HEK293 (cell line): Measurements from ENCODE around the gene RITA1.
A peak's percentile ranks its signal among the peaks of the same experiment; 100 is the strongest.

Source experiments
- GLI2 ChIP-seq: fragments of 450-650 bp; formaldehyde crosslinking; IDR thresholded peaks from 2 replicates; pipeline ENCODE4; 2017; ENCODE audit warnings: missing biosample characterization, missing genetic modification characterization, low read depth, borderline replicate concordance
- GLI4 ChIP-seq: fragments of 450-650 bp; formaldehyde crosslinking; IDR thresholded peaks from 2 replicates; pipeline ENCODE4 v1.5.1; 2016; ENCODE audit warnings: missing biosample characterization, missing genetic modification characterization
- HIC1 ChIP-seq: fragments of 450-650 bp; formaldehyde crosslinking; IDR thresholded peaks from 2 replicates; pipeline ENCODE4 v1.5.1; 2016; ENCODE audit warnings: missing biosample characterization, missing genetic modification characterization
- KLF10 ChIP-seq: fragments of 450-650 bp; IDR thresholded peaks from 2 replicates; pipeline ENCODE4 v1.5.1; 2018; ENCODE audit warnings: missing biosample characterization, mild to moderate bottlenecking, missing genetic modification characterization
- MZF1 ChIP-seq: fragments of 450-650 bp; formaldehyde crosslinking; IDR thresholded peaks from 2 replicates; pipeline ENCODE4 v1.5.1; 2017; ENCODE audit warnings: missing biosample characterization, missing genetic modification characterization, borderline replicate concordance
- REPIN1 ChIP-seq: fragments of 450-650 bp; formaldehyde crosslinking; IDR thresholded peaks from 2 replicates; pipeline ENCODE4 v1.5.1; 2017; ENCODE audit warnings: missing biosample characterization, missing genetic modification characterization, low read depth
- SP7 ChIP-seq: fragments of 450-650 bp; formaldehyde crosslinking; IDR thresholded peaks from 2 replicates; pipeline ENCODE4 v1.5.1; 2016; ENCODE audit warnings: missing biosample characterization, missing genetic modification characterization
- YY1 ChIP-seq: fragments of 450-650 bp; formaldehyde crosslinking; IDR thresholded peaks from 2 replicates; pipeline ENCODE4 v1.5.1; 2018; ENCODE audit warnings: missing biosample characterization, missing genetic modification characterization
- ZBTB17 ChIP-seq: fragments of 450-650 bp; formaldehyde crosslinking; IDR thresholded peaks from 2 replicates; pipeline ENCODE4 v1.5.1; 2016; ENCODE audit warnings: missing biosample characterization, missing genetic modification characterization
- ZBTB49 ChIP-seq: fragments of 450-650 bp; formaldehyde crosslinking; IDR thresholded peaks from 2 replicates; pipeline ENCODE4 v1.5.1; 2016; ENCODE audit warnings: missing biosample characterization, missing genetic modification characterization, low read depth
- ZBTB7A ChIP-seq: fragments of 450-650 bp; formaldehyde crosslinking; IDR thresholded peaks from 2 replicates; pipeline ENCODE4 v1.5.1; 2016; ENCODE audit warnings: low read depth, missing biosample characterization, missing genetic modification characterization
- ZNF10 ChIP-seq: fragments of 450-650 bp; formaldehyde crosslinking; IDR thresholded peaks from 2 replicates; pipeline ENCODE4 v1.5.1; 2017; ENCODE audit warnings: missing biosample characterization, missing genetic modification characterization
- ZNF121 ChIP-seq: fragments of 450-650 bp; formaldehyde crosslinking; IDR thresholded peaks from 2 replicates; pipeline ENCODE4 v1.5.1; 2016; ENCODE audit warnings: missing biosample characterization, missing genetic modification characterization
- ZNF133 ChIP-seq: fragments of 450-650 bp; formaldehyde crosslinking; IDR thresholded peaks from 2 replicates; pipeline ENCODE4 v1.5.1; 2016; ENCODE audit warnings: missing biosample characterization, missing genetic modification characterization
- ZNF138 ChIP-seq: fragments of 450-650 bp; formaldehyde crosslinking; IDR thresholded peaks from 2 replicates; pipeline ENCODE4 v1.5.1; 2016; ENCODE audit warnings: missing biosample characterization, missing genetic modification characterization, borderline replicate concordance
- ZNF146 ChIP-seq: fragments of 450-650 bp; formaldehyde crosslinking; IDR thresholded peaks from 2 replicates; pipeline ENCODE4 v1.5.1; 2016; ENCODE audit warnings: missing biosample characterization, missing genetic modification characterization
- ZNF221 ChIP-seq: fragments of 450-650 bp; formaldehyde crosslinking; IDR thresholded peaks from 2 replicates; pipeline ENCODE4 v1.5.1; 2017; ENCODE audit warnings: missing biosample characterization, missing genetic modification characterization, borderline replicate concordance
- ZNF239 ChIP-seq: fragments of 450-650 bp; formaldehyde crosslinking; IDR thresholded peaks from 2 replicates; pipeline ENCODE4 v1.5.1; 2016; ENCODE audit warnings: missing biosample characterization, missing genetic modification characterization
- ZNF280C ChIP-seq: fragments of 450-650 bp; formaldehyde crosslinking; IDR thresholded peaks from 2 replicates; pipeline ENCODE4 v1.5.1; 2016; ENCODE audit warnings: missing biosample characterization, missing genetic modification characterization
- ZNF324 ChIP-seq: fragments of 450-650 bp; formaldehyde crosslinking; IDR thresholded peaks from 2 replicates; pipeline ENCODE4 v1.5.1; 2016; ENCODE audit warnings: missing biosample characterization, missing genetic modification characterization
- ZNF529 ChIP-seq: fragments of 450-650 bp; formaldehyde crosslinking; IDR thresholded peaks from 2 replicates; pipeline ENCODE4 v1.5.1; 2017; ENCODE audit warnings: missing genetic modification characterization, missing biosample characterization; ENCODE audit not compliant: insufficient replicate concordance
- ZNF560 ChIP-seq: fragments of 450-650 bp; formaldehyde crosslinking; IDR thresholded peaks from 2 replicates; pipeline ENCODE4 v1.5.1; 2017; ENCODE audit warnings: missing biosample characterization, missing genetic modification characterization, borderline replicate concordance
- ZNF561 ChIP-seq: fragments of 450-650 bp; IDR thresholded peaks from 2 replicates; pipeline ENCODE4 v1.5.1; 2018; ENCODE audit warnings: missing biosample characterization, missing genetic modification characterization, borderline replicate concordance
- ZNF670 ChIP-seq: fragments of 450-650 bp; formaldehyde crosslinking; IDR thresholded peaks from 2 replicates; pipeline ENCODE4 v1.5.1; 2016; ENCODE audit warnings: missing biosample characterization, missing genetic modification characterization, low read depth
- ZNF76 ChIP-seq: fragments of 450-650 bp; formaldehyde crosslinking; IDR thresholded peaks from 2 replicates; pipeline ENCODE4; 2016; ENCODE audit warnings: low read depth, missing biosample characterization, missing genetic modification characterization, borderline replicate concordance
- ZSCAN5A ChIP-seq: fragments of 450-650 bp; formaldehyde crosslinking; IDR thresholded peaks from 2 replicates; pipeline ENCODE4 v1.5.1; 2016; ENCODE audit warnings: missing biosample characterization, missing genetic modification characterization
- TF ChIP-seq, protein P1 (sequence below): fragments of 450-650 bp; formaldehyde crosslinking; IDR thresholded peaks from 2 replicates; pipeline ENCODE4 v1.5.1; 2017; ENCODE audit warnings: missing biosample characterization, missing genetic modification characterization
- TF ChIP-seq, protein P2 (sequence below): sonication (generic); formaldehyde crosslinking; IDR thresholded peaks from 2 replicates; pipeline ENCODE4 v1.8.1; 2022; ENCODE audit warnings: mild to moderate bottlenecking, moderate library complexity, missing genetic modification reagents

RITA1 gene

DNA sequence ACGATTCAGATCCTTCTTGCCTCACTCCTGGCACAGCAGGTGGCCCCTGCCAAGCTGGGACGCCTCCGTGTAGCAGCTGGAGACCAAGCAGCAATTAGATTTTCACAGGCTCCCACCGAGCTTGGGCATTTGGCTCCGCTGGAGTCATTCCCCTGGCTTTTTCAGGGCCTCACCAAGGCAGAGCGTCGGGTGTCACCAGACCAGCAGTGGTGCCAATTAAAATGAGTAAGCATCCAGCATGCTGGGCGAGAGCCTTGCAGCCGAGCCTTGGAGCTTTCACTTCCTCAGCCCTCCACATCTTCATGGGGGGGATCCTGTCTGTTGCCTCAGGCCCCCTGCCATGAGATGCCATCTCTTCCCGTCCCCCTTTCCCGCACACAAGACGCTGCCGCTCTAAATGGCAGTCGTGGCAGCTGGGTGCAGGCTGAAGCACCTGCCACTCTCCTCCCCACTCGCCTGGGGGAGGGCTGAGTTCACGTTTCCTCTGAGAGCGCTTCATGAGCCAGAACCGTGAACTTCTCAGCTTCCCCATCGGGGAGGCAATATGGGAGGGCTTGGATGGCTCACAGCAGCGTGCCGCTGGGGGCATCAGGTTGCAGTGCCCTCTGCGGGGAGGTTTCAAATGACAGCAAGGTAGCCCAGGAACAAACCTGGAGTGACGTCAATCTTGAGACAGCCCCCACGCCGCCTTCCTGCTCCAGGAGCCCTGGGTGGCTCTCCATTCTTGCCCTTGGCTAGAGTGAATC is 47.5 kb downstream of the RITA1 start (continued):
- TF ChIP-seq ZNF529 (tag by site-specific recombination) (no peak), ZNF76 (tag by site-specific recombination) (peak; percentile 30; the same call in 1 of the 2 replicates), ZNF561 (tag by site-specific recombination) (no peak), KLF10 (tag by site-specific recombination) (no peak), ZNF324 (tag by site-specific recombination) (peak; percentile 58; the same call in 1 of the 2 replicates), GLI4 (tag by site-specific recombination) (no peak), ZNF133 (tag by site-specific recombination) (no peak), ZNF221 (no peak), ZNF280C (tag by site-specific recombination) (no peak), REPIN1 (tag by site-specific recombination) (no peak), GLI2 (no peak), ZNF146 (tag by site-specific recombination) (no peak), SP7 (peak; percentile 80), ZNF121 (no peak), ZNF670 (no peak), ZNF138 (tag by site-specific recombination) (no peak), ZNF10 (tag by site-specific recombination) (no peak), YY1 (tag by site-specific recombination) (no peak), MZF1 (no peak), ZNF560 (tag by site-specific recombination) (no peak), ZSCAN5A (no peak), ZNF239 (tag by site-specific recombination) (no peak), ZBTB49 (tag by site-specific recombination) (no peak), ZBTB17 (peak; percentile 65), HIC1 (peak; percentile 78), ZBTB7A (tag by site-specific recombination) (no peak)
- TF ChIP-seq, protein P1, sequence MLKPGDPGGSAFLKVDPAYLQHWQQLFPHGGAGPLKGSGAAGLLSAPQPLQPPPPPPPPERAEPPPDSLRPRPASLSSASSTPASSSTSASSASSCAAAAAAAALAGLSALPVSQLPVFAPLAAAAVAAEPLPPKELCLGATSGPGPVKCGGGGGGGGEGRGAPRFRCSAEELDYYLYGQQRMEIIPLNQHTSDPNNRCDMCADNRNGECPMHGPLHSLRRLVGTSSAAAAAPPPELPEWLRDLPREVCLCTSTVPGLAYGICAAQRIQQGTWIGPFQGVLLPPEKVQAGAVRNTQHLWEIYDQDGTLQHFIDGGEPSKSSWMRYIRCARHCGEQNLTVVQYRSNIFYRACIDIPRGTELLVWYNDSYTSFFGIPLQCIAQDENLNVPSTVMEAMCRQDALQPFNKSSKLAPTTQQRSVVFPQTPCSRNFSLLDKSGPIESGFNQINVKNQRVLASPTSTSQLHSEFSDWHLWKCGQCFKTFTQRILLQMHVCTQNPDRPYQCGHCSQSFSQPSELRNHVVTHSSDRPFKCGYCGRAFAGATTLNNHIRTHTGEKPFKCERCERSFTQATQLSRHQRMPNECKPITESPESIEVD (tag by site-specific recombination) = no peak
- TF ChIP-seq, protein P2, sequence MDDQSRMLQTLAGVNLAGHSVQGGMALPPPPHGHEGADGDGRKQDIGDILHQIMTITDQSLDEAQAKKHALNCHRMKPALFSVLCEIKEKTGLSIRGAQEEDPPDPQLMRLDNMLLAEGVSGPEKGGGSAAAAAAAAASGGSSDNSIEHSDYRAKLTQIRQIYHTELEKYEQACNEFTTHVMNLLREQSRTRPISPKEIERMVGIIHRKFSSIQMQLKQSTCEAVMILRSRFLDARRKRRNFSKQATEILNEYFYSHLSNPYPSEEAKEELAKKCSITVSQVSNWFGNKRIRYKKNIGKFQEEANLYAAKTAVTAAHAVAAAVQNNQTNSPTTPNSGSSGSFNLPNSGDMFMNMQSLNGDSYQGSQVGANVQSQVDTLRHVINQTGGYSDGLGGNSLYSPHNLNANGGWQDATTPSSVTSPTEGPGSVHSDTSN (CRISPR knock-in tag) = no peak
